Measurements from ENCODE around the gene BABAM2.

BABAM2 gene

GRCh38 chr2:28052691-28053090, 162.2 kb downstream of the BABAM2 start:
- DNase-seq (ENCODE audit: low read depth) = no peak
- TF ChIP-seq, protein P1, sequence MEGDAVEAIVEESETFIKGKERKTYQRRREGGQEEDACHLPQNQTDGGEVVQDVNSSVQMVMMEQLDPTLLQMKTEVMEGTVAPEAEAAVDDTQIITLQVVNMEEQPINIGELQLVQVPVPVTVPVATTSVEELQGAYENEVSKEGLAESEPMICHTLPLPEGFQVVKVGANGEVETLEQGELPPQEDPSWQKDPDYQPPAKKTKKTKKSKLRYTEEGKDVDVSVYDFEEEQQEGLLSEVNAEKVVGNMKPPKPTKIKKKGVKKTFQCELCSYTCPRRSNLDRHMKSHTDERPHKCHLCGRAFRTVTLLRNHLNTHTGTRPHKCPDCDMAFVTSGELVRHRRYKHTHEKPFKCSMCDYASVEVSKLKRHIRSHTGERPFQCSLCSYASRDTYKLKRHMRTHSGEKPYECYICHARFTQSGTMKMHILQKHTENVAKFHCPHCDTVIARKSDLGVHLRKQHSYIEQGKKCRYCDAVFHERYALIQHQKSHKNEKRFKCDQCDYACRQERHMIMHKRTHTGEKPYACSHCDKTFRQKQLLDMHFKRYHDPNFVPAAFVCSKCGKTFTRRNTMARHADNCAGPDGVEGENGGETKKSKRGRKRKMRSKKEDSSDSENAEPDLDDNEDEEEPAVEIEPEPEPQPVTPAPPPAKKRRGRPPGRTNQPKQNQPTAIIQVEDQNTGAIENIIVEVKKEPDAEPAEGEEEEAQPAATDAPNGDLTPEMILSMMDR (IDR thresholded peaks at IDR 0.05; ENCODE audit: low read depth, low read length, missing control alignments) = no peak
- in situ Hi-C loops (cut with HindIII; ENCODE audit: low sequenced_read_pairs) = loop anchor here (5.0 kb wide), 1 partner anchor 115 kb away; no protein-coding TSS in a partner anchor
- H3K4me3 ChIP-seq (ENCODE audit: low read depth, low read length) = no peak overlapping the region

GRCh38 chr2:28053597-28053996, 163.1 kb downstream of the BABAM2 start:
- no peak for DNase-seq (ENCODE audit: low read depth)
- H3K4me3 ChIP-seq (ENCODE audit: low read depth, low read length) = no peak overlapping the region
- in situ Hi-C loops (cut with HindIII; ENCODE audit: low sequenced_read_pairs) = loop anchor here (5.0 kb wide), 1 partner anchor 114 kb away; no protein-coding TSS in a partner anchor
- TF ChIP-seq, protein P1 (IDR thresholded peaks at IDR 0.05; ENCODE audit: low read depth, low read length, missing control alignments) = no peak

- DNase-seq (ENCODE audit: low read depth) = no peak
- in situ Hi-C loops (cut with HindIII; ENCODE audit: low sequenced_read_pairs) = loop anchor here (5.0 kb wide), 1 partner anchor 112 kb away; no protein-coding TSS in a partner anchor
- TF ChIP-seq, protein P1 (IDR thresholded peaks at IDR 0.05; ENCODE audit: low read depth, low read length, missing control alignments) = no peak
- no peak overlapping the region for H3K4me3 ChIP-seq (ENCODE audit: low read depth, low read length)
These were observed 164.4 kb downstream of the BABAM2 start for GRCh38 chr2:28054916-28055315.

DNA sequence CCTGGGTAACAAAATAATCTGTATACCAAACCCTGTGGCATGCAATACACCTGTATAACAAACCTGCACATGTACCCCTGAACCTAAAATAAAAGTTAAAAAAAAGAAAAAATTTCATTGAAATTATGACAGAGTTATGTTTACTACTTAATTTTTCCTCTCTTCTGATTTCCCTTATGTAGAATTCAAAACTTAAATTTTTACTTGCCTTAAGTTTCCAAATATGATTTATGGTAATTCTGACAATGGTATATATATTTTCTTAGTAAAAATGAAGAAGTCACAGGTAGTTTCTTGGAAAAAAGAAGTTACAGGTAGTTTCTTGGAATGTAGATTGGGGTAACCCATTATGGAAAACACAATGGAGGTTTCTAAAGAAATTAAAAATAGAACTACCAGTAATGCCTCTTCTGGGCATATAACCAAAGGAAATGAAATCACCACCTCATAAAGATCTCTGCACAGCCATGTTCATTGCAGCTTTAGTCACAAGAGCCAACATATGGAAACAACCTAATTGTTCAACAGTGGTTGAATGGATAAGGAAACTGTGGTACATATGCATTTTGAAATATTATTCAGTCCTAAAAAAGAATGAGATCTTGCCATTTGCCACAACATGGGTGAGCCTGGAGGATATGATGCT, 164.9 kb downstream of the BABAM2 start:
- no peak overlapping the region for H3K4me3 ChIP-seq (ENCODE audit: low read depth, low read length)
- in situ Hi-C loops (cut with HindIII; ENCODE audit: low sequenced_read_pairs) = no loop called here
- DNase-seq (ENCODE audit: low read depth) = no peak
- TF ChIP-seq, protein P1 (IDR thresholded peaks at IDR 0.05; ENCODE audit: low read depth, low read length, missing control alignments) = no peak

DNA sequence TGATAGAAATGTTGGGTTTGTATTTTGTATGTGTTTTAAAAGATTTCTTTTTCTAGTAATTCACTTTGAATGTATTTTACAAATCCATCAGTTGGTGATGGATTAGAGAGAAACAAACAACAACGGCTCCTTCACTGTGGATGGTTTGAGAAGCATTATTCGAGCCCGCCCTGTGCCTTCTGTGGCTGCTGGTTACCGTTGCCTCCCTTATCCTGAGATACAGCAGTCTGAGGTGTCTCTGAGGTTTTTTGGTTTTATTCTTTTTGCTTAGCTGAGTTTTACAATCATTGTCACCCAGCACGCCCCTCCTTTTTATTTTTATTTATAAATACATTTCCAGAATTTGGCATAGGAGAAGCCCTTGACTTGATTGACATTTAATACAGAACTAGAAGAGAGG, 168.3 kb downstream of the BABAM2 start:
- in situ Hi-C loops (cut with HindIII; ENCODE audit: low sequenced_read_pairs) = no loop called here
- no peak for DNase-seq (ENCODE audit: low read depth)

DNA sequence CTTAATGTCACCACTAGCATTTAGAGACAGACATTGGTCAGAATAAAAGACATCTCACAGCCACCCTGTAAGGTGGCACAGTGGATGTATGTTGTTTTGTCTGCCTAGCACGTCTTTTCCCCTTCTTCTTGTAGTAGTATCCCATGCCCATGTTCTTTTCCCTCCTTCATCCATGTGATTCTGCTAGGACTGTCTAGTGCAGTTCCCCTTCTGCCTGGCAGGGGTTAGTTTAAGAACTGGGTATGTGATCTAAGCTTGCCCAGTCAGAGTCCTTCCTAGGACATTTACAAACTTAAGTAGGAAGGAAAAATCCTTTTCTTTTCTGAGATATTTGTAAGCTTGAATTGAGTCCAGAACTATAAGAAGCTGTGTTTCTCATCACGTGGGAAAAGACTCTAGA, 172.3 kb downstream of the BABAM2 start:
- TF ChIP-seq, protein P1 (IDR thresholded peaks at IDR 0.05; ENCODE audit: low read depth, low read length, missing control alignments) = no peak
- no peak overlapping the region for H3K4me3 ChIP-seq (ENCODE audit: low read depth, low read length)
- DNase-seq (ENCODE audit: low read depth) = no peak
- in situ Hi-C loops (cut with HindIII; ENCODE audit: low sequenced_read_pairs) = no loop called here

More for the DNA sequence above, 168.3 kb downstream of the BABAM2 start:
- TF ChIP-seq, protein P1 (IDR thresholded peaks at IDR 0.05; ENCODE audit: low read depth, low read length, missing control alignments) = no peak
- H3K4me3 ChIP-seq (ENCODE audit: low read depth, low read length) = no peak overlapping the region

All from astrocyte of the cerebellum (primary cell).